RWPE1 (cell line): ENCODE results near the gene WASF2.

ENCODE experiments used
- CTCF ChIA-PET: fragments of 350-600 bp; sonication (Branson Sonifier 250); formaldehyde crosslinking; extraction: SDS; loops from one replicate; lab custom pipeline; 2021; lab: Yijun Ruan, JAX
- POLR2A ChIA-PET: fragments of 400-600 bp; formaldehyde crosslinking; extraction: SDS; loops from one replicate; lab custom pipeline; 2020; ENCODE audit warnings: antibody characterized with exemption; ENCODE audit not compliant: low non-redundant PET; lab: Yijun Ruan, JAX
- DNase-seq: peaks from one replicate; pipeline ENCODE4 v3.0.0; 2012; ENCODE audit warnings: low spot score
- H3K27ac ChIP-seq: fragments of 450-650 bp; 2 replicates; pipeline ENCODE4 v1.5.1; 2017
- TF ChIP-seq, protein P1 (sequence below): fragments of 450-650 bp; conservative IDR thresholded peaks from 2 replicates; pipeline ENCODE4 v1.5.1; 2017; ENCODE audit warnings: low read depth, mild to moderate bottlenecking

The WASF2 gene

DNA sequence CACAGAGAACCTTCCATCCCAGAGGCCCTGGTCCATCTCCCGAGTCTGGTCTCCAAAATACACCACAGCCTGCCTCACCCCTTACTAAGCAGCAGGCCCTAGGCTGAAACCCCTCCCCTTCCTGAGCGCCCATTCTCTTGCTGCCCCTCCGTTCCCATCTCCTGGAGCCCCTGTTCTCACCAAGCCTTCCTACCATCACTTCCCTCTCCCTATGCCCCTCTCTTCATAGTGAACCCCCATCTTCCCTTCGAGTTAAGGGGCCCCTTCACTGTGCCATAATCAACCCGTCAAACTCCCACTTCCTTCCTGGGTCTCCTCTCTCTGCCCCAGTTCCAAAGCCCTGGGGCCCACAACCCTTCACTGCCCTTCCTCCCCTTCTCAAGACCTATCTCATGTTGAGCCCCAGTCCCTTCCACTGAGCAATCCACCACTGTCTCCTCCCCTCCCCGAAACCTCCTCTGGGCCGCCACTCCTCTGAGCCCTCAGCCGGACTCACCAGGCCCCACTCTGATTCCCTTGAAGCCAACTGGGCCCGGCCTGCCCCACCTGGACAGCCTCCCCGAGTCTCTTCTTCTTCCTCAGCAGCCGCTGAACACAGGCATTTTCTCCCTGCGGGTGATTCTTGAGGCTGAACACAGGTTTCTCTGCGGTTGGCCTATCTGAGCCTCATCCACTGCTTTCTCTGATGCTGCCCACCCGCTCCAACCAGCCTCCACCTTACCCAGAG lies 42.2 kb upstream of the WASF2 start:
- ChIA-PET POLR2A (no interaction called here), CTCF (interaction anchor here (0.7 to 2.0 kb wide), 2 partner anchors 22 to 25 kb away, joined by 4 to 10 read pairs; no protein-coding TSS in a partner anchor)
- DNase-seq: no peak
- H3K27ac ChIP-seq: peak overlapping the region; percentile 98
- TF ChIP-seq, protein P1, sequence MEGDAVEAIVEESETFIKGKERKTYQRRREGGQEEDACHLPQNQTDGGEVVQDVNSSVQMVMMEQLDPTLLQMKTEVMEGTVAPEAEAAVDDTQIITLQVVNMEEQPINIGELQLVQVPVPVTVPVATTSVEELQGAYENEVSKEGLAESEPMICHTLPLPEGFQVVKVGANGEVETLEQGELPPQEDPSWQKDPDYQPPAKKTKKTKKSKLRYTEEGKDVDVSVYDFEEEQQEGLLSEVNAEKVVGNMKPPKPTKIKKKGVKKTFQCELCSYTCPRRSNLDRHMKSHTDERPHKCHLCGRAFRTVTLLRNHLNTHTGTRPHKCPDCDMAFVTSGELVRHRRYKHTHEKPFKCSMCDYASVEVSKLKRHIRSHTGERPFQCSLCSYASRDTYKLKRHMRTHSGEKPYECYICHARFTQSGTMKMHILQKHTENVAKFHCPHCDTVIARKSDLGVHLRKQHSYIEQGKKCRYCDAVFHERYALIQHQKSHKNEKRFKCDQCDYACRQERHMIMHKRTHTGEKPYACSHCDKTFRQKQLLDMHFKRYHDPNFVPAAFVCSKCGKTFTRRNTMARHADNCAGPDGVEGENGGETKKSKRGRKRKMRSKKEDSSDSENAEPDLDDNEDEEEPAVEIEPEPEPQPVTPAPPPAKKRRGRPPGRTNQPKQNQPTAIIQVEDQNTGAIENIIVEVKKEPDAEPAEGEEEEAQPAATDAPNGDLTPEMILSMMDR: no peak

DNA sequence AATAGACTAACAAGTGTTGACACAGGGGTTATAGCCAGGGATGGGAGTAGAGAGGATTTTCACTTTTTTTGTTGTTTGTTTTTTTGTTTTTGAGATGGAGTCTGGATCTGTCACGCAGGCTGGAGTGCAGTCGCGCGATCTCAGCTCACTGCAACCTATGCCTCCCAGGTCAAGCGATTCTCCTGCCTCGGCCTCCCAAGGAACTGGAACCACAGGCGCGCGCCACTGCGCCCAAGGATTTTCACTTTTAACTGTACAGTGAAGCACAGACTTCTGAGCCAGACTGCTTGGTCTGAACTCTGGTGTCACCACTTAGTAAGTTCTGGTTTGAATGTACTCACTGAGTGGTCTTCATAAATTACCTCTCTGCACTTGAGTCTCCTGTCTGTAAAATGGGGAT lies 40.2 kb upstream of the WASF2 start:
- DNase-seq: no peak
- TF ChIP-seq, protein P1: no peak
- ChIA-PET CTCF (interaction anchor here (0.6 kb wide), 1 partner anchor 25 kb away, joined by 4 read pairs; no protein-coding TSS in a partner anchor), POLR2A (interaction anchor here (0.5 kb wide), 1 partner anchor 27 kb away, joined by 3 read pairs; no protein-coding TSS in a partner anchor)
- H3K27ac ChIP-seq: peak overlapping the region; percentile 98

DNA sequence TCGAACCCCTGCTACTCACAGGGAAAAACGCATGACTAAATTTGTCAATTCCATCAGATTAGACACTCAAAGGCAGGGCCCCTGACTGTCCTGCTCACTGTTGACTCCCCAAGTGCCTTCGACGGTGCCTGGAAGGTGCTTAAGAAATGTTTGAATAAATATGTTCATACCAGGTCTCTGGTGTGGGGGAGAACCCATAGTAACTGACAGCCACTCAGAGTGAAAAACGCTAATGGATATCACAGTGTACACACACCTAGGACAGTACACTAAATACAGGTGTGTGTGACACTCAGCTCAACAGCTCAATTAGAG lies 39.7 kb upstream of the WASF2 start:
- H3K27ac ChIP-seq: peak overlapping the region; percentile 98
- DNase-seq: no peak
- TF ChIP-seq, protein P1: no peak
- ChIA-PET CTCF (no interaction called here), POLR2A (no interaction called here)

DNA sequence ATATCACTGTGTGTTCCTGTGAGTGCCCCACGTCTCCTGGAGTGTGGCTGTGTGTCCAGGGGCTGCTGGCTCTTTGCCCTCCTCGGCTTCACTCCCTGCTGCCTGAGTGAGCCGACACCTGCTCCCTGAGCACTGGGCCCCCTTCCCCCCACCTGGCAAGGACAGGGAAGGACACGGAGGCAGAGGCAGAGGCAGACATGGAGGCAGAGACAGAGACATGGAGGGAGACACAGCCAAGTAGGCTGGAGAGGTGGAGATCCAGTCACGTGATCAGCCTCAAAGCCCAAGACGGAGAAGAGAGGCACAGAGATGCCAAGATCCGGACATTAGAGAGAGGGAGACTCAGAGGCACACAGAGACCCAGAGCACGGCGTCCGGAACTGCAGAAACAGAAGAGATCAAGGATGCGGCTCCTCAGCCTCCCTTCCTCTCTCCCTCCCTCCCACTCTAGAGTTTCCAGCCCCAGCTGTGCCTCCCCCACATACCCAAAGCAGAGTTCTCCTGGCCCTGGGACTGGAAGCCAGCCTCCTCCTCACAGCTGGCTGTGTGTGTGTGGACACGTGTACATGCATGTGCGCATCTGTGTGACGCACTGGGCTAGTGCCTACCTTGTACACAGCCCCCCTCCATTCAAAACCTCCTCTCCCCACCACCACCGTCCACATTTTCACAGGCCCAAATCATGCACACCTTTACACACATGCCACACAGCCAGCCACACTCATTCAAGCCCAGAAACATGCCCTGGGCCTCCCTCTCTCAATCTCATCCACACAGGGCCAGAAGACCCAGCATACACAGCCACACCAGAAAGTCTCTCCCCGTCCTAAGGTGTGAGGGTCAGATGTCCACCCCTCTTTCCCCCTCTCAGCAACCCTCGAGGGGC lies 39.1 kb upstream of the WASF2 start:
- CTCF ChIA-PET: no interaction called here
- H3K27ac ChIP-seq: peak overlapping the region; percentile 98
- POLR2A ChIA-PET: no interaction called here
- TF ChIP-seq, protein P1: no peak
- no peak for DNase-seq

DNA sequence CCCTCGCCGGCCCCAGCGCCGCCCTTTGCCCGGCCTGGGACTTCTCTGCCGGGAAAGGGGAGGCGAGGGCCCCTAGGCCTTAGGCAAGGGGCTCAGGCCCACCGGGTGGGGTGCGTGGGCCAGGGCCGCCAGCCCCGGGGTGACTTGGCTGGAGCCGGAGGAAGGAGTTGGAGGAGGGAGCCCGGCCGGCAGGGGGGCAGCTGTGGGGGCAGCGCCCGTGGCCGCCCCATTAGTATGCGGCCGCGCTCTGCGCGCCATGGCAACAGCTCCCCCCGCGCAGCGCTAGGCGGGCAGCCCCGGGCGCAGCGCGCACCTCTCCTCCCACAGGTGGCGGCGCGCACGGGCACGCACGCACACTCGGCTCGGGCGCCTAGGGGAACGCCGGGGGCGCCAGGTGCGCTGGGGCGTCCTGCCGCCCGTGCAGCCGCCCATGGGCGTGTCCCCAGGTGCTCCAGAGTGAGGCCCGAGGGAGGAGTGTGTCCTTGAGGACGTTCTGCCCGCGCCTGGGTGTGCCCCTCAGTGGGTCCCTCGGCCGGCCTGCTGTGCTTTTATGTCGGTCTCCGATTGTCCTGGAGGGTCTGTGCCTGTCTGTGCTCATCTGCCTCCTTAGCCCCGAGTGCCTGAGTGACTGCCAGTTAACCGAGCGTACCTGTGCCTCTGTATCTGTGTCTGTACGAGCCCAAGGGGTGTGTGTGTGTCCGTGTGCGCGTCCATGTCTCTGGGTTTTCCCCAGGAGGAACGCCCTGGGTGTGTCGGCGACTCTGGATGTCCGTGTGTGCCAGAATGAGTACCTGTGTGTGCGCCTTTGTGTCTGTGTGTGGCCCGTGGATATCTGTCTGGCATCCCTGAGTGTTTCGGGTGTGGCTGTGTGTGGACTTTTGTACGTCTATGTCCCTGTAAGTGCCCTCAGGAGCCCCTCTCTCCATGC lies 38.2 kb upstream of the WASF2 start:
- peak; percentile 65 for DNase-seq
- TF ChIP-seq, protein P1: no peak
- ChIA-PET CTCF (no interaction called here), POLR2A (interaction anchor here (0.6 to 1.3 kb wide), 4 partner anchors 11 to 228 kb away, joined by 3 to 4 read pairs (median 3); partner anchors contain the start of gene WASF2)
- H3K27ac ChIP-seq: peak overlapping the region; percentile 98
